Natural killer cell (primary cell): ENCODE results near the gene AUH. TPM values are rescaled to one million over a fixed set of nuclear protein-coding genes. Genes with fewer than 3 reads are reported as not detected.

Source experiments
- ATAC-seq, 3 donors: fragments of 150-1000 bp in 2 of 3; fragments of 200-7000 bp in 1 of 3; cut with Tn5 transposase; 1 replicate in 1 of 3; 2 replicates in 2 of 3; pipeline ENCODE4 v1.10.0; 2021; ENCODE audit warnings: mild to moderate bottlenecking in 2 of 3, moderate library complexity in 2 of 3
- DNase-seq, 2 donors: peaks; one replicate each; pipeline versions ENCODE4 v3.0.0 to v3.0.0-alpha.2; 2013 to 2021; ENCODE audit warnings: mixed read lengths in 1 of 2
- H3K27ac ChIP-seq: one replicate; pipeline ENCODE4 v1.5.1; 2013; ENCODE audit warnings: mild to moderate bottlenecking, low read length
- H3K27me3 ChIP-seq: one replicate; pipeline ENCODE4 v1.6.1; 2013; ENCODE audit warnings: low read length; ENCODE audit not compliant: control insufficient read depth, insufficient read depth
- H3K36me3 ChIP-seq: one replicate; pipeline ENCODE4 v1.6.1; 2013; ENCODE audit warnings: low read length; ENCODE audit not compliant: control insufficient read depth, insufficient read depth
- H3K4me1 ChIP-seq: one replicate; pipeline ENCODE4 v1.6.1; 2013; ENCODE audit warnings: low read length; ENCODE audit not compliant: control insufficient read depth, insufficient read depth
- H3K4me3 ChIP-seq: one replicate; pipeline ENCODE4 v1.5.1; 2013; ENCODE audit warnings: low read length
- H3K9me3 ChIP-seq: one replicate; pipeline ENCODE4 v1.6.1; 2013; ENCODE audit warnings: low read length; ENCODE audit not compliant: control insufficient read depth, insufficient read depth
- H3K27ac Mint-ChIP-seq, 2 donors: one replicate each; pipeline ENCODE4 v1.8.0; 2022; ENCODE audit warnings: mild to moderate bottlenecking in 2 of 2, mixed read lengths in 2 of 2, moderate library complexity in 1 of 2
- H3K27me3 Mint-ChIP-seq, 2 donors: one replicate each; pipeline ENCODE4 v1.8.0; 2022; ENCODE audit warnings: low read depth in 2 of 2, mixed read lengths in 2 of 2
- H3K36me3 Mint-ChIP-seq: one replicate; pipeline ENCODE4 v1.8.0; 2022; ENCODE audit warnings: mixed read lengths
- H3K4me1 Mint-ChIP-seq, 2 donors: one replicate each; pipeline ENCODE4 v1.8.0; 2022; ENCODE audit warnings: mixed read lengths in 2 of 2
- H3K4me3 Mint-ChIP-seq: one replicate; pipeline ENCODE4 v1.8.0; 2022; ENCODE audit warnings: mild to moderate bottlenecking, moderate library complexity, mixed read lengths
- H3K9me3 Mint-ChIP-seq, 2 donors: one replicate each; pipeline ENCODE4 v1.8.0; 2022; ENCODE audit warnings: mixed read lengths in 2 of 2
- CTCF ChIP-seq: fragments of 200-600 bp; IDR thresholded peaks from one replicate; pipeline ENCODE4 v1.8.0; 2022; ENCODE audit warnings: antibody characterized with exemption
- WGBS: methylation state at CpG from one replicate; pipeline ENCODE4 v1.1.7; 2013; ENCODE audit warnings: missing lambda C conversion rate; ENCODE audit not compliant: insufficient coverage; 5-methylcytosine and 5-hydroxymethylcytosine counted together
- intact Hi-C: fragments of 100-400 bp; cut with micrococcal nuclease; formaldehyde crosslinking; loops from one replicate; pipeline ENCODE4 v1.14.2; 2022
- total RNA-seq, 4 donors: library from RNA; stranded (reverse); fragments of 120-200 nt in 1 of 4; gene quantifications; one replicate each; pipeline versions ENCODE4 v1.2.3 to v1.2.4, GENCODE V29; 2013 to 2022

Gene AUH
- total RNA-seq, 3 donors from 2014 or later (not counting 1 experiment from before 2014, with no cell fraction given) = 26.7 to 36.6 (median 34.9) TPM

DNA sequence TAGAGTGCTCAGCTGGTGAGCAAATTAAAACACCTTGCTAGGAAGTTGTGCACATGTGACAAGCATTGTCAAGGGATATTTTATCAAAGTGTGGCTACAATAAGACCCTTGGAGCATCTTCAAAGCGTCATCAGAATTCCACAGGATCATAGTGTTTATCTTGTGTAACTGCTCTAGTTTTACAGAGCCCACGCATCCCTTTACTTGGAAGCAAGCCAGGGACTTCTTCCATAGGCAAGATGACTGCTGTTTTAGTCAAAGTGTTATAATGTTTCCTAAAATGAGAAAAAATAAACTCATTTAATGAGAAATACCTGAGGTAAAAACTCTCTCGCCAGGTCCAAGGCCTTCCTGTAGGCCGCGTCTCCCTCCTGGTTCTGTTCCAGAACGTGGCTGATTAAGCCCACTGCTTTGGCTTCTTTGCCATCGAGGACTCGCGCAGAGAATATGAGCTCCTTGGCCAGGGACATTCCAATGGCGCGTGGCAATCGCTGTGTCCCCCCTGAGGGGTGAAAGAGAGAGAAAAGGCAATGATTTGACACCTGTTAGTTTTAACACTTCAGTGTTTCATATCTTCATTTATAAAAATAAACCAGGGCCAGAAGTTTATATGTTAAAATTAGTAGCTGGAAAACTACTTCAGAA is 141.1 kb downstream of the AUH start:
- no peak overlapping the region for H3K4me3 Mint-ChIP-seq
- ATAC-seq = no peak
- no peak overlapping the region for H3K27ac ChIP-seq
- WGBS = 97% methylated on average over 12 of the region's 12 CpGs
- DNase-seq = no peak
- no peaks in the 10 kb centered on the region for H3K36me3 ChIP-seq
- no peak overlapping the region for H3K27ac Mint-ChIP-seq
- no peak overlapping the region for H3K4me3 ChIP-seq
- peaks cover 6 to 16% of the 10 kb centered on the region in 2 donors for H3K4me1 Mint-ChIP-seq
- peaks cover 7% of the 10 kb centered on the region for H3K36me3 Mint-ChIP-seq
- TF ChIP-seq CTCF = no peak
- no peaks in the 10 kb centered on the region for H3K4me1 ChIP-seq
- no peaks in the 10 kb centered on the region for H3K27me3 Mint-ChIP-seq
- H3K27me3 ChIP-seq = no peaks in the 10 kb centered on the region
- no peaks in the 10 kb centered on the region for H3K9me3 ChIP-seq
- intact Hi-C loops = no loop called here
- H3K9me3 Mint-ChIP-seq = no peaks in the 10 kb centered on the region

- no peak for ATAC-seq
- H3K4me3 ChIP-seq = no peak overlapping the region
- H3K36me3 ChIP-seq = no peaks in the 10 kb centered on the region
- TF ChIP-seq CTCF = no peak
- intact Hi-C loops = no loop called here
- Mint-ChIP-seq H3K4me1 (peaks cover 6 to 13% of the 10 kb centered on the region in 2 donors), H3K9me3 (no peaks in the 10 kb centered on the region), H3K27ac (no peak overlapping the region), H3K36me3 (peaks cover 7% of the 10 kb centered on the region), H3K4me3 (no peak overlapping the region), H3K27me3 (no peaks in the 10 kb centered on the region)
- no peaks in the 10 kb centered on the region for H3K9me3 ChIP-seq
- no peaks in the 10 kb centered on the region for H3K4me1 ChIP-seq
- H3K27me3 ChIP-seq = no peaks in the 10 kb centered on the region
- no peak overlapping the region for H3K27ac ChIP-seq
- no peak for DNase-seq
- 100% methylated on average over 4 of the region's 4 CpGs for WGBS
Measured at GRCh38 chr9:91220021-91220420, 141.7 kb downstream of the AUH start.

DNA sequence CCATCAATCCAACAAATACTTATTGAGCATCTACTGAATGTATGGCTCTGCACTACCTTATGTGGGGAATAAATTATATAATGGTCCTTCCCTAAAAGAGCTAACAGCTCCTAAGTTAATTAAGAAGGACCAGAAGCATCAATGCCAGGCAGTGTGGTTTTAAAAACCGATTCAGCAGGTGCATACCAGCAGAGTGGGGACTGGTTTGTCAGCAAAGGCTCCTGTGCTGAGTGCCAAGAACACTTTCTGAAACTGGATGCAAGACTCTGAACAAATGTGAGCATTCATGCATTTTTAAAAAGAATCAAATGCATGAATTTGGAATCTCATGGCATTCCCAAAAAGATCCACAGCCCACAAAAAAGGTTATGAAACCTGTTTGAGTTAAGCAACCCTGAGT is 142.2 kb downstream of the AUH start:
- DNase-seq (no peak), ATAC-seq (no peak)
- Mint-ChIP-seq H3K36me3 (peaks cover 7% of the 10 kb centered on the region), H3K27ac (no peak overlapping the region), H3K9me3 (no peaks in the 10 kb centered on the region), H3K4me1 (peaks cover 2 to 9% of the 10 kb centered on the region in 2 donors), H3K27me3 (no peaks in the 10 kb centered on the region), H3K4me3 (no peak overlapping the region)
- no peaks in the 10 kb centered on the region for H3K4me1 ChIP-seq
- H3K27ac ChIP-seq = no peak overlapping the region
- no peak overlapping the region for H3K4me3 ChIP-seq
- no peak for TF ChIP-seq CTCF
- H3K9me3 ChIP-seq = no peaks in the 10 kb centered on the region
- intact Hi-C loops = no loop called here
- no peaks in the 10 kb centered on the region for H3K36me3 ChIP-seq
- no peaks in the 10 kb centered on the region for H3K27me3 ChIP-seq
- WGBS = 89% methylated on average over 1 of the region's 1 CpG

- Mint-ChIP-seq H3K4me1 (peaks cover 1 to 11% of the 10 kb centered on the region in 2 donors), H3K4me3 (no peak overlapping the region), H3K27ac (no peak overlapping the region), H3K36me3 (peaks cover 7% of the 10 kb centered on the region), H3K9me3 (no peaks in the 10 kb centered on the region), H3K27me3 (no peaks in the 10 kb centered on the region)
- WGBS = 88% methylated on average over 1 of the region's 1 CpG
- Histone ChIP-seq H3K9me3 (no peaks in the 10 kb centered on the region), H3K27me3 (no peaks in the 10 kb centered on the region), H3K4me1 (peaks cover 6% of the 10 kb centered on the region), H3K27ac (no peak overlapping the region), H3K4me3 (no peak overlapping the region), H3K36me3 (no peaks in the 10 kb centered on the region)
- DNase-seq (no peak), ATAC-seq (no peak)
- no peak for TF ChIP-seq CTCF
- intact Hi-C loops = no loop called here
Measured at GRCh38 chr9:91217388-91217787, 144.3 kb downstream of the AUH start.
